Measurements from ENCODE around the gene PBX3. TPM values are rescaled to one million over a fixed set of nuclear protein-coding genes. Genes with fewer than 3 reads are reported as not detected.
A peak's percentile ranks its signal among the peaks of the same experiment; 100 is the strongest.

PBX3 gene
- total RNA-seq, 4 donors from 2014 or later = 25.7 to 71.5 (median 45.1) TPM

- DNase-seq (ENCODE audit: low spot score in 2 of 2) = no peak
- no peak overlapping the region for H3K27ac ChIP-seq
- H3K36me3 ChIP-seq = no peaks in the 10 kb centered on the region
- H3K27me3 ChIP-seq = no peaks in the 10 kb centered on the region
- H3K9me3 ChIP-seq = no peaks in the 10 kb centered on the region
- no peaks in the 10 kb centered on the region for H3K4me1 ChIP-seq
- no peak overlapping the region for H3K4me3 ChIP-seq
- 75% methylated on average over 2 of the region's 2 CpGs for WGBS
- no peak for TF ChIP-seq EP300 (IDR thresholded peaks at IDR 0.05)
- TF ChIP-seq POLR2AphosphoS5 (IDR thresholded peaks at IDR 0.05) = no peak
- TF ChIP-seq POLR2A (IDR thresholded peaks at IDR 0.05) = no peak
- TF ChIP-seq, protein P1, sequence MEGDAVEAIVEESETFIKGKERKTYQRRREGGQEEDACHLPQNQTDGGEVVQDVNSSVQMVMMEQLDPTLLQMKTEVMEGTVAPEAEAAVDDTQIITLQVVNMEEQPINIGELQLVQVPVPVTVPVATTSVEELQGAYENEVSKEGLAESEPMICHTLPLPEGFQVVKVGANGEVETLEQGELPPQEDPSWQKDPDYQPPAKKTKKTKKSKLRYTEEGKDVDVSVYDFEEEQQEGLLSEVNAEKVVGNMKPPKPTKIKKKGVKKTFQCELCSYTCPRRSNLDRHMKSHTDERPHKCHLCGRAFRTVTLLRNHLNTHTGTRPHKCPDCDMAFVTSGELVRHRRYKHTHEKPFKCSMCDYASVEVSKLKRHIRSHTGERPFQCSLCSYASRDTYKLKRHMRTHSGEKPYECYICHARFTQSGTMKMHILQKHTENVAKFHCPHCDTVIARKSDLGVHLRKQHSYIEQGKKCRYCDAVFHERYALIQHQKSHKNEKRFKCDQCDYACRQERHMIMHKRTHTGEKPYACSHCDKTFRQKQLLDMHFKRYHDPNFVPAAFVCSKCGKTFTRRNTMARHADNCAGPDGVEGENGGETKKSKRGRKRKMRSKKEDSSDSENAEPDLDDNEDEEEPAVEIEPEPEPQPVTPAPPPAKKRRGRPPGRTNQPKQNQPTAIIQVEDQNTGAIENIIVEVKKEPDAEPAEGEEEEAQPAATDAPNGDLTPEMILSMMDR (IDR thresholded peaks at IDR 0.05) = no peak
Measured at GRCh38 chr9:125896964-125897363, 149.8 kb downstream of the PBX3 start.

DNA sequence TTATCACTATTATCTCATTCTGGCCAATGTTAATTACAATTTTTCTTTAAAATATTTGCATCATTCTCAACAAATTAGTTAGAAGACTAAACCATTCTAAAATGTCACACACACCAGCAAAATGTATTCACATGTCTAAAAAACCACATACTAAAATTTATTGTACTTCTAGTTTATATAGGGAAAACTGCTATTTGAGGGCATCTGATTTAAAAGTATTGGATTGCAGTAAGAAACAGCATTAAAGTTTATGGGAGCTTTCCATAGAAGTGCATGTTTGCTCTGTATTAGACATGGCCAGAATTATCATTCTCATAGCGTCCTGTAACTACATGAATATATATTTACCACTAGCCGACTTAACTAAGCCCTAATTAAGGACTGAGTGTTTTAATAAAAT lies 150.3 kb downstream of the PBX3 start:
- DNase-seq (ENCODE audit: low spot score in 2 of 2) = no peak
- H3K4me1 ChIP-seq = no peaks in the 10 kb centered on the region
- H3K9me3 ChIP-seq = no peaks in the 10 kb centered on the region
- TF ChIP-seq EP300 (IDR thresholded peaks at IDR 0.05) = no peak
- no peak for TF ChIP-seq POLR2AphosphoS5 (IDR thresholded peaks at IDR 0.05)
- no peak for TF ChIP-seq POLR2A (IDR thresholded peaks at IDR 0.05)
- TF ChIP-seq, protein P1 (IDR thresholded peaks at IDR 0.05) = no peak
- H3K36me3 ChIP-seq = no peaks in the 10 kb centered on the region
- H3K27me3 ChIP-seq = no peaks in the 10 kb centered on the region
- 99% methylated on average over 2 of the region's 2 CpGs for WGBS
- no peak overlapping the region for H3K27ac ChIP-seq
- H3K4me3 ChIP-seq = no peak overlapping the region

DNA sequence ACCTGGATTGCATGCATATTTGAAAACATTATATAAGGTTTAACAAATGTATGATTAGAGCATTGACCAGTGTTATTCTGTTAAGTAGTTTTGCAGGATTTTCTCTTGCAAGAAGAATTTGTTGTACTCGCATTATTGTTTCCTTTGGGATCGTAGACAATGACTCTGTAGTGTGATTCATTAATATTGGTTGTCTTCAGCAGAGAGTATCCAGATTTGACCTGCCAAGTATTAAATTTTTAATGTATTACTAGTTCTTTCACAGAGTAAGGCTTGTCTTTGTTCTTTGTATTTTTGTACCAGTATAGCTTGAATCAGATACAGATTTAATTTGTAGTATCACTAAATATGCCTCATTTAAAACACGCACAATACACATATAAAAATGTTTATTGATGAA lies 155.0 kb downstream of the PBX3 start:
- no peak overlapping the region for H3K4me3 ChIP-seq
- H3K9me3 ChIP-seq = no peaks in the 10 kb centered on the region
- H3K36me3 ChIP-seq = no peaks in the 10 kb centered on the region
- no peaks in the 10 kb centered on the region for H3K4me1 ChIP-seq
- WGBS = 68% methylated on average over 3 of the region's 3 CpGs
- no peak for TF ChIP-seq POLR2AphosphoS5 (IDR thresholded peaks at IDR 0.05)
- TF ChIP-seq, protein P1 (IDR thresholded peaks at IDR 0.05) = no peak
- no peak for TF ChIP-seq POLR2A (IDR thresholded peaks at IDR 0.05)
- TF ChIP-seq EP300 (IDR thresholded peaks at IDR 0.05) = no peak
- DNase-seq (ENCODE audit: low spot score in 2 of 2) = no peak
- no peak overlapping the region for H3K27ac ChIP-seq
- H3K27me3 ChIP-seq = no peaks in the 10 kb centered on the region

- TF ChIP-seq POLR2A (IDR thresholded peaks at IDR 0.05) (no peak), EP300 (IDR thresholded peaks at IDR 0.05) (no peak)
- TF ChIP-seq, protein P1 (IDR thresholded peaks at IDR 0.05) = no peak
- DNase-seq (ENCODE audit: low spot score in 2 of 2) = no peak
- WGBS = 85% methylated on average over 2 of the region's 2 CpGs
- Histone ChIP-seq H3K9me3 (no peaks in the 10 kb centered on the region), H3K27me3 (no peaks in the 10 kb centered on the region), H3K36me3 (no peaks in the 10 kb centered on the region), H3K4me1 (no peaks in the 10 kb centered on the region), H3K27ac (no peak overlapping the region), H3K4me3 (no peak overlapping the region)
Measured at GRCh38 chr9:125902831-125903512, 155.8 kb downstream of the PBX3 start.

DNA sequence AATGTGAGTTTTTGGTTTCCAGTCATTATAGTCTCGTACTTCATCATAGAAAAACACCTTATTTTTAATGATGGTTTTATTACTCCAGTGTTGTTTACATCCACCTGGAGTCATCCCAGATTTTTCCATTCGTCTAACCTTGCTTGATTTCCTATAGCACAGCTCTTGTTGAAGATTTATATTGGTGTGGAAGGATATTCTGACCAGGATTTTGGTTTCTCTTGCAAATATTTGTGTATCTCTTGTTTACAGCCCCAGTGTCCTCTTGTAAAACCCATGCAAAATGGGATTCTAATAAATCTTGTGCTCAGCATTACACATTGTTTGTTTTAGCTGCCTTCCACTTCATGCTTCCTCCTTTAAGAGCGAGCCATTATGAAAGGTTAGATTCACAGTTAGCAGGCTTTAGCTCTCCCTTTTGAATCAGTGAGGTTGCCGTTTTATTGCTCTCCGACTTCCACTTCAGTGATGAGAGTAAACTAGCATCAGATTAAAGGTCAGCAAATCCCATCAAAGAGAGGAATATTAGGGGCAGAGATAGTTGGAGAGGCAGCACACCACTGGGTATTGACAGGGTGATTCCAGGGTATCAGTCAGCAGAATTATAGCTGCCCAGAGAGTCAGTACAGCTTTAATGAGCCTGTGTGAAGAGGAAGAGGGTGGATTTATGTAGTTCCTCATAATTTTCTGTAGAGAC lies 157.1 kb downstream of the PBX3 start:
- WGBS = 84% methylated on average over 5 of the region's 5 CpGs
- TF ChIP-seq POLR2AphosphoS5 (IDR thresholded peaks at IDR 0.05) (no peak), POLR2A (IDR thresholded peaks at IDR 0.05) (no peak), EP300 (IDR thresholded peaks at IDR 0.05) (no peak)
- TF ChIP-seq, protein P1 (IDR thresholded peaks at IDR 0.05) = no peak
- Histone ChIP-seq H3K4me3 (no peak overlapping the region), H3K27me3 (no peaks in the 10 kb centered on the region), H3K9me3 (no peaks in the 10 kb centered on the region), H3K27ac (peak overlapping the region; percentile 47), H3K36me3 (no peaks in the 10 kb centered on the region), H3K4me1 (no peaks in the 10 kb centered on the region)
- no peak for DNase-seq (ENCODE audit: low spot score in 2 of 2)

All from suprapubic skin (tissue), 4 donors.